K562 (cell line): ENCODE data around the gene TMEM147. TPM values are rescaled to one million over a fixed set of nuclear protein-coding genes. Genes with fewer than 3 reads are reported as not detected.

Source experiments
- BRCA1 ChIP-seq, 2 experiments: fragments of 450-650 bp in 1 of 2; sonication (generic) in 1 of 2; formaldehyde crosslinking in 1 of 2; IDR thresholded peaks; 2 replicates each; pipeline versions ENCODE4 v1.5.0 to v1.6.1; 2017 to 2020; ENCODE audit warnings: mild to moderate bottlenecking in 1 of 2, missing genetic modification reagents in 1 of 2
- CLOCK ChIP-seq: fragments of 250-450 bp; sonication (Bioruptor Pico); IDR thresholded peaks from 2 replicates; pipeline ENCODE4 v1.4.0; 2020; ENCODE audit warnings: mild to moderate bottlenecking, moderate library complexity, borderline replicate concordance
- CTBP1 ChIP-seq: fragments of 450-650 bp; IDR thresholded peaks from 2 replicates; pipeline ENCODE4 v1.6.1; 2016; ENCODE audit warnings: borderline replicate concordance
- CXXC5 ChIP-seq: fragments of 250-450 bp; sonication (Bioruptor Pico); IDR thresholded peaks from 2 replicates; pipeline ENCODE4 v1.8.0; 2022; ENCODE audit warnings: inconsistent platforms, mild to moderate bottlenecking, moderate library complexity
- FOXA3 ChIP-seq, 2 experiments: fragments of 450-650 bp in 1 of 2; sonication (generic) in 1 of 2; formaldehyde crosslinking; IDR thresholded peaks in 1 of 2; conservative IDR thresholded peaks in 1 of 2; 2 replicates each; pipeline versions ENCODE4 v1.4.0 to v1.8.0; 2020 to 2022; ENCODE audit warnings: mild to moderate bottlenecking in 2 of 2, missing genetic modification reagents in 1 of 2
- GATA2 ChIP-seq: sonication (generic); formaldehyde crosslinking; IDR thresholded peaks from 2 replicates; pipeline ENCODE4 v1.4.0; 2020; ENCODE audit warnings: mild to moderate bottlenecking, missing genetic modification reagents
- MAZ ChIP-seq, 2 experiments: fragments of 450-650 bp in 1 of 2; sonication (generic) in 1 of 2; formaldehyde crosslinking; IDR thresholded peaks in 1 of 2; conservative IDR thresholded peaks in 1 of 2; 2 replicates each; pipeline versions ENCODE4 v1.4.0 to v1.5.0; 2020; ENCODE audit warnings: mild to moderate bottlenecking in 1 of 2, missing genetic modification reagents in 1 of 2
- NKRF ChIP-seq: fragments of 450-650 bp; IDR thresholded peaks from 2 replicates; pipeline ENCODE4 v1.6.1; 2016; ENCODE audit warnings: borderline replicate concordance
- PHF8 ChIP-seq: fragments of 200-600 bp; sonication (generic); IDR thresholded peaks from 2 replicates; pipeline ENCODE4 v1.6.1; 2012; ENCODE audit warnings: mixed run types, mild to moderate bottlenecking, inconsistent platforms, low read length, moderate library complexity, borderline replicate concordance
- PKNOX1 ChIP-seq: fragments of 450-650 bp; IDR thresholded peaks from 2 replicates; pipeline ENCODE4 v1.6.1; 2016
- PURB ChIP-seq: sonication (generic); formaldehyde crosslinking; IDR thresholded peaks from 2 replicates; pipeline ENCODE4 v1.9.0; 2021; ENCODE audit warnings: low read depth, mild to moderate bottlenecking, missing genetic modification reagents
- PYGO2 ChIP-seq: fragments of 450-650 bp; IDR thresholded peaks from 2 replicates; pipeline ENCODE4 v1.6.1; 2016; ENCODE audit warnings: mild to moderate bottlenecking, missing genetic modification characterization, moderate library complexity, missing compliant biosample characterization
- RAD21 ChIP-seq, 2 experiments: fragments of 250-450 bp in 1 of 2; fragments of 450-650 bp in 1 of 2; sonication (Bioruptor Pico) in 1 of 2; formaldehyde crosslinking in 1 of 2; IDR thresholded peaks in 1 of 2; conservative IDR thresholded peaks in 1 of 2; 2 replicates each; pipeline versions ENCODE4 v1.4.0 to v1.8.0; 2020 to 2022; ENCODE audit warnings: mild to moderate bottlenecking in 2 of 2, moderate library complexity in 1 of 2
- RBFOX2 ChIP-seq: fragments of 200-400 bp; formaldehyde crosslinking; IDR thresholded peaks from 2 replicates; pipeline ENCODE4 v1.6.1; 2017; ENCODE audit warnings: low read depth, mild to moderate bottlenecking, low read length, moderate library complexity
- RCOR1 ChIP-seq, 2 experiments: IDR thresholded peaks; 2 replicates each; pipeline ENCODE4 v1.6.1; 2012; ENCODE audit warnings: low read depth in 2 of 2, low read length in 2 of 2, borderline replicate concordance in 1 of 2, improper control_type of control experiment in 1 of 2
- SMAD3 ChIP-seq: fragments of 450-650 bp; formaldehyde crosslinking; conservative IDR thresholded peaks from 2 replicates; pipeline ENCODE4 v1.4.0; 2020; ENCODE audit warnings: mild to moderate bottlenecking
- ZFPM2 ChIP-seq: fragments of 250-450 bp; sonication (Bioruptor Pico); IDR thresholded peaks from 2 replicates; pipeline ENCODE4 v1.5.1; 2022; ENCODE audit warnings: mild to moderate bottlenecking
- ZNF184 ChIP-seq: sonication (generic); formaldehyde crosslinking; IDR thresholded peaks from 2 replicates; pipeline ENCODE4 v1.5.0; 2020; ENCODE audit warnings: missing genetic modification reagents
- ZNF324 ChIP-seq: fragments of 250-450 bp; sonication (Bioruptor Pico); IDR thresholded peaks from 2 replicates; pipeline ENCODE4 v1.4.0; 2020; ENCODE audit warnings: mild to moderate bottlenecking
- ZNF445 ChIP-seq: fragments of 250-450 bp; sonication (Bioruptor Pico); IDR thresholded peaks from 2 replicates; pipeline ENCODE4 v1.4.0; 2020; ENCODE audit warnings: low read depth, mild to moderate bottlenecking, moderate library complexity
- ZNF780A ChIP-seq: fragments of 250-450 bp; sonication (Bioruptor Pico); IDR thresholded peaks from 2 replicates; pipeline ENCODE4 v1.5.0; 2021; ENCODE audit warnings: mild to moderate bottlenecking
- polyA plus RNA-seq, 8 experiments: library from polyadenylated mRNA; depleted of rRNA in 4 of 8; stranded (reverse) in 5 of 8; unstranded in 3 of 8; fragments of >200 nt; fragmentation: Nextera tagmentation in 2 of 8; fragmentation: Illumina TruSeq in 1 of 8; extraction: Ambion mirVana in 2 of 8; extraction: Trizol in 1 of 8; gene quantifications; 2 replicates each; pipeline versions ENCODE4 v1.2.1 to v1.2.3, GENCODE V29; 2011 to 2014; ENCODE audit warnings: inconsistent platforms in 1 of 8, missing spikeins in 1 of 8
- total RNA-seq, 7 experiments: library from RNA; depleted of rRNA in 6 of 7; stranded (reverse); fragments of >200 nt in 6 of 7; fragmentation: Illumina TruSeq in 2 of 7; extraction: Trizol in 2 of 7; gene quantifications; 2 replicates each; pipeline versions ENCODE4 v1.2.1 to v1.2.3, GENCODE V29; 2011 to 2021; ENCODE audit warnings: low replicate concordance in 1 of 7

The TMEM147 gene
- total and polyA plus RNA-seq, 9 of the 15 experiments (the other 6 are each of a cell fraction or from before 2014, with no cell fraction given), result 73.8 to 194 (median 142) TPM

GRCh38 chr19:35557539-35558399, 12.3 kb downstream of the TMEM147 start (continued):
- no peak for TF ChIP-seq FOXA3 (CRISPR knock-in tag; conservative IDR thresholded peaks at IDR 0.05 in 1 of 2, IDR thresholded peaks at IDR 0.05 in 1 of 2)
- TF ChIP-seq PHF8, result peak; percentile 17; the same call in 1 of the 2 replicates
- TF ChIP-seq BRCA1 (IDR thresholded peaks at IDR 0.05), result no peak
- TF ChIP-seq BRCA1 (CRISPR knock-in tag; IDR thresholded peaks at IDR 0.05), result no peak
- TF ChIP-seq ZNF780A (CRISPR knock-in tag), result no peak
- no peak for TF ChIP-seq SMAD3 (CRISPR knock-in tag)
- TF ChIP-seq PYGO2 (tag), result no peak
- TF ChIP-seq CXXC5, result peak; percentile 60
- TF ChIP-seq PURB (CRISPR knock-in tag), result no peak
- 0 out of 2 replicates have a peak, but pooled peaks have one; percentile 21 for TF ChIP-seq GATA2 (CRISPR knock-in tag)
- TF ChIP-seq ZFPM2 (CRISPR knock-in tag), result no peak
- peak in 1 of 2 experiments; percentile 62; a peak in 2 of 4 replicates for TF ChIP-seq MAZ (CRISPR knock-in tag; conservative IDR thresholded peaks at IDR 0.05 in 1 of 2, IDR thresholded peaks at IDR 0.05 in 1 of 2)
- no peak for TF ChIP-seq ZNF184 (CRISPR knock-in tag)
- TF ChIP-seq CTBP1, result peak; percentile 86
- TF ChIP-seq RCOR1 (IDR thresholded peaks at IDR 0.05; ENCODE audit: borderline replicate concordance in 1 of 2, low read depth in 2 of 2, low read length in 2 of 2), result peak in 1 of 2 experiments; percentile 68; a peak in 2 of 4 replicates
- TF ChIP-seq NKRF, result peak; percentile 37; the same call in 1 of the 2 replicates
- peak; percentile 61 for TF ChIP-seq PKNOX1
- peak in 1 of 2 experiments; percentile 42; a peak in 2 of 4 replicates for TF ChIP-seq RAD21 (CRISPR knock-in tag; conservative IDR thresholded peaks at IDR 0.05 in 1 of 2, IDR thresholded peaks at IDR 0.05 in 1 of 2)
- no peak for TF ChIP-seq ZNF445
- TF ChIP-seq CLOCK (CRISPR knock-in tag), result no peak
- peak; percentile 32; the same call in 1 of the 2 replicates for TF ChIP-seq RBFOX2
- TF ChIP-seq ZNF324 (CRISPR knock-in tag), result no peak
